ENCODE results near the gene LYST.

LYST gene

GRCh38 chr1:235613602-235614001 lies 253.1 kb downstream of the LYST start:
- Histone ChIP-seq H3K27me3 (ENCODE audit: insufficient read depth, poor library complexity, severe bottlenecking) (no peaks in the 10 kb centered on the region), H3K4me3 (replicated peaks; ENCODE audit: insufficient read depth, low read length) (no peak overlapping the region), H3K27ac (replicated peaks) (no peak overlapping the region)
- TF ChIP-seq SPI1 (IDR thresholded peaks at IDR 0.05; ENCODE audit: borderline replicate concordance, low read depth): no peak
- DNase-seq (ENCODE audit: low read depth in 1 of 2, low spot score in 1 of 2): no peak

- no peaks in the 10 kb centered on the region for H3K27me3 ChIP-seq (ENCODE audit: insufficient read depth, poor library complexity, severe bottlenecking)
- TF ChIP-seq GABPA (IDR thresholded peaks at IDR 0.05; ENCODE audit: low read depth) (no peak), POLR2AphosphoS5 (IDR thresholded peaks at IDR 0.05; ENCODE audit: low read depth) (no peak), CTCF (IDR thresholded peaks at IDR 0.05; ENCODE audit: insufficient read depth, low read length) (no peak), SPI1 (IDR thresholded peaks at IDR 0.05; ENCODE audit: borderline replicate concordance, low read depth) (no peak)
- TF ChIP-seq, protein P1, sequence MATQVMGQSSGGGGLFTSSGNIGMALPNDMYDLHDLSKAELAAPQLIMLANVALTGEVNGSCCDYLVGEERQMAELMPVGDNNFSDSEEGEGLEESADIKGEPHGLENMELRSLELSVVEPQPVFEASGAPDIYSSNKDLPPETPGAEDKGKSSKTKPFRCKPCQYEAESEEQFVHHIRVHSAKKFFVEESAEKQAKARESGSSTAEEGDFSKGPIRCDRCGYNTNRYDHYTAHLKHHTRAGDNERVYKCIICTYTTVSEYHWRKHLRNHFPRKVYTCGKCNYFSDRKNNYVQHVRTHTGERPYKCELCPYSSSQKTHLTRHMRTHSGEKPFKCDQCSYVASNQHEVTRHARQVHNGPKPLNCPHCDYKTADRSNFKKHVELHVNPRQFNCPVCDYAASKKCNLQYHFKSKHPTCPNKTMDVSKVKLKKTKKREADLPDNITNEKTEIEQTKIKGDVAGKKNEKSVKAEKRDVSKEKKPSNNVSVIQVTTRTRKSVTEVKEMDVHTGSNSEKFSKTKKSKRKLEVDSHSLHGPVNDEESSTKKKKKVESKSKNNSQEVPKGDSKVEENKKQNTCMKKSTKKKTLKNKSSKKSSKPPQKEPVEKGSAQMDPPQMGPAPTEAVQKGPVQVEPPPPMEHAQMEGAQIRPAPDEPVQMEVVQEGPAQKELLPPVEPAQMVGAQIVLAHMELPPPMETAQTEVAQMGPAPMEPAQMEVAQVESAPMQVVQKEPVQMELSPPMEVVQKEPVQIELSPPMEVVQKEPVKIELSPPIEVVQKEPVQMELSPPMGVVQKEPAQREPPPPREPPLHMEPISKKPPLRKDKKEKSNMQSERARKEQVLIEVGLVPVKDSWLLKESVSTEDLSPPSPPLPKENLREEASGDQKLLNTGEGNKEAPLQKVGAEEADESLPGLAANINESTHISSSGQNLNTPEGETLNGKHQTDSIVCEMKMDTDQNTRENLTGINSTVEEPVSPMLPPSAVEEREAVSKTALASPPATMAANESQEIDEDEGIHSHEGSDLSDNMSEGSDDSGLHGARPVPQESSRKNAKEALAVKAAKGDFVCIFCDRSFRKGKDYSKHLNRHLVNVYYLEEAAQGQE (IDR thresholded peaks at IDR 0.05; ENCODE audit: insufficient replicate concordance, low read depth): no peak
- H3K4me3 ChIP-seq (replicated peaks; ENCODE audit: insufficient read depth, low read length): no peak overlapping the region
- no peak for DNase-seq (ENCODE audit: low read depth in 1 of 2, low spot score in 1 of 2)
- no peak overlapping the region for H3K27ac ChIP-seq (replicated peaks)
Observed at GRCh38 chr1:235612761-235613160, 253.9 kb downstream of the LYST start.

Small RNA genes lying within 50 kb of the gene (microRNA-seq; reads per million reads assigned to microRNA genes)
- 2.1 reads per million for gene MIR1537
